Transverse colon (tissue), 4 donors: Measurements from ENCODE around the gene MYH16. TPM values are rescaled to one million over a fixed set of nuclear protein-coding genes. Genes with fewer than 3 reads are reported as not detected.

Experiments used
- DNase-seq: peaks from one replicate; pipeline ENCODE4 v3.0.0-alpha.2; 2019
- H3K27ac ChIP-seq, 4 donors: fragments of 200-600 bp; sonication (generic); 2 replicates each; pipeline ENCODE4 v1.5.1; 2016 to 2018; ENCODE audit warnings: inconsistent platforms in 4 of 4
- H3K27me3 ChIP-seq: fragments of 200-600 bp; sonication (generic); 2 replicates; pipeline ENCODE4 v1.5.1; 2017; ENCODE audit warnings: inconsistent platforms
- H3K36me3 ChIP-seq, 4 donors: fragments of 200-600 bp; sonication (generic); 2 replicates each; pipeline ENCODE4 v1.5.1; 2017 to 2019; ENCODE audit warnings: inconsistent platforms in 4 of 4
- H3K4me1 ChIP-seq, 4 donors: fragments of 200-600 bp; sonication (generic); 2 replicates each; pipeline ENCODE4 v1.5.1; 2017 to 2020; ENCODE audit warnings: inconsistent platforms in 4 of 4
- H3K4me3 ChIP-seq, 4 donors: fragments of 200-600 bp; sonication (generic); 1 replicate in 1 of 4; 2 replicates in 3 of 4; pipeline versions ENCODE4 v1.5.1 to v1.6.1; 2017 to 2019; ENCODE audit warnings: inconsistent platforms in 4 of 4
- H3K9me3 ChIP-seq, 2 donors: fragments of 200-600 bp; sonication (generic); 2 replicates each; pipeline ENCODE4 v1.5.1; 2017 to 2019; ENCODE audit warnings: inconsistent platforms in 2 of 2
- EP300 ChIP-seq: sonication (generic); formaldehyde crosslinking; IDR thresholded peaks from one replicate; pipeline ENCODE4 v1.6.1; 2017; ENCODE audit warnings: antibody characterized with exemption, low read depth
- POLR2A ChIP-seq: fragments of 450-650 bp; IDR thresholded peaks from one replicate; pipeline ENCODE4 v1.6.1; 2016; ENCODE audit warnings: antibody characterized with exemption, mild to moderate bottlenecking, moderate library complexity
- POLR2AphosphoS5 ChIP-seq, 3 donors: sonication (generic); formaldehyde crosslinking; IDR thresholded peaks; one replicate each; pipeline ENCODE4 v1.6.1; 2016; ENCODE audit warnings: antibody characterized with exemption in 3 of 3
- WGBS, 2 donors: methylation state at CpG; one replicate each; pipeline ENCODE4 v1.1.5; 2018; ENCODE audit warnings: low coverage in 1 of 2; 5-methylcytosine and 5-hydroxymethylcytosine counted together
- in situ Hi-C, 4 donors: fragments of 200-750 bp; cut with MboI; loops; one replicate each; pipeline versions ENCODE4 v1.15.0 to v1.15.1; 2017; ENCODE audit warnings: low sequenced_read_pairs in 3 of 4, low pct_ligation_motif_present in 1 of 4, low pct_unique_long_range_greater_than_20kb in 1 of 4
- intact Hi-C: fragments of 100-400 bp; cut with DNase I; formaldehyde crosslinking; loops from one replicate; pipeline ENCODE4 v1.15.1; 2023; ENCODE audit warnings: low total_unique reads
- total RNA-seq, 4 donors: library from RNA; depleted of rRNA; stranded (reverse); fragments of >200 nt; gene quantifications; one replicate each; pipeline ENCODE4 v1.1.0, GENCODE V29; 2016
- TF ChIP-seq, protein P1 (sequence below), 5 experiments: fragments of 200-600 bp in 3 of 5; fragments of 450-650 bp in 2 of 5; sonication (generic) in 3 of 5; IDR thresholded peaks; 1 replicate in 2 of 5; 2 replicates in 3 of 5; pipeline ENCODE4 v1.5.1; 2016 to 2017; ENCODE audit warnings: antibody characterized with exemption in 5 of 5, inconsistent platforms in 3 of 5, mild to moderate bottlenecking in 2 of 5, moderate library complexity in 1 of 5

MYH16 gene
- total RNA-seq, 4 donors from 2014 or later = not detected

GRCh38 chr7:99290980-99291607, 18.5 kb downstream of the MYH16 start:
- in situ Hi-C loops (no loop called here), intact Hi-C loops (no loop called here)
- WGBS, 2 donors = 40 to 61% methylated on average over 4 to 10 of the region's 10 CpGs
- TF ChIP-seq POLR2AphosphoS5 (IDR thresholded peaks at IDR 0.05) = no peak
- TF ChIP-seq POLR2A = no peak
- TF ChIP-seq, protein P1, sequence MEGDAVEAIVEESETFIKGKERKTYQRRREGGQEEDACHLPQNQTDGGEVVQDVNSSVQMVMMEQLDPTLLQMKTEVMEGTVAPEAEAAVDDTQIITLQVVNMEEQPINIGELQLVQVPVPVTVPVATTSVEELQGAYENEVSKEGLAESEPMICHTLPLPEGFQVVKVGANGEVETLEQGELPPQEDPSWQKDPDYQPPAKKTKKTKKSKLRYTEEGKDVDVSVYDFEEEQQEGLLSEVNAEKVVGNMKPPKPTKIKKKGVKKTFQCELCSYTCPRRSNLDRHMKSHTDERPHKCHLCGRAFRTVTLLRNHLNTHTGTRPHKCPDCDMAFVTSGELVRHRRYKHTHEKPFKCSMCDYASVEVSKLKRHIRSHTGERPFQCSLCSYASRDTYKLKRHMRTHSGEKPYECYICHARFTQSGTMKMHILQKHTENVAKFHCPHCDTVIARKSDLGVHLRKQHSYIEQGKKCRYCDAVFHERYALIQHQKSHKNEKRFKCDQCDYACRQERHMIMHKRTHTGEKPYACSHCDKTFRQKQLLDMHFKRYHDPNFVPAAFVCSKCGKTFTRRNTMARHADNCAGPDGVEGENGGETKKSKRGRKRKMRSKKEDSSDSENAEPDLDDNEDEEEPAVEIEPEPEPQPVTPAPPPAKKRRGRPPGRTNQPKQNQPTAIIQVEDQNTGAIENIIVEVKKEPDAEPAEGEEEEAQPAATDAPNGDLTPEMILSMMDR (IDR thresholded peaks at IDR 0.05) = no peak
- no peak for TF ChIP-seq EP300
- Histone ChIP-seq H3K4me3 (no peak overlapping the region), H3K36me3 (no peaks in the 10 kb centered on the region), H3K27me3 (no peaks in the 10 kb centered on the region), H3K4me1 (peaks cover 0 to 4% (median 0%) of the 10 kb centered on the region in 4 donors), H3K9me3 (no peaks in the 10 kb centered on the region), H3K27ac (no peak overlapping the region)
- peak; percentile 14 for DNase-seq

- in situ Hi-C loops (no loop called here), intact Hi-C loops (no loop called here)
- Histone ChIP-seq H3K4me1 (peaks cover 0 to 4% (median 0%) of the 10 kb centered on the region in 4 donors), H3K27me3 (no peaks in the 10 kb centered on the region), H3K36me3 (no peaks in the 10 kb centered on the region), H3K4me3 (no peak overlapping the region), H3K9me3 (no peaks in the 10 kb centered on the region), H3K27ac (no peak overlapping the region)
- no peak for DNase-seq
- TF ChIP-seq EP300 (no peak), POLR2AphosphoS5 (IDR thresholded peaks at IDR 0.05) (no peak), POLR2A (no peak)
- TF ChIP-seq, protein P1 (IDR thresholded peaks at IDR 0.05) = no peak
- WGBS, 2 donors = 92 to 97% methylated on average over 9 to 14 of the region's 14 CpGs
These were observed 19.5 kb downstream of the MYH16 start for GRCh38 chr7:99292127-99292526.

- no peak overlapping the region for H3K4me3 ChIP-seq
- H3K27ac ChIP-seq = no peak overlapping the region
- whole genome bisulfite sequencing, 2 donors = 96% methylated on average over 1 of the region's 1 CpG; no CpG with 5 or more reads in 1 of the 2 donors
- no peaks in the 10 kb centered on the region for H3K36me3 ChIP-seq
- TF ChIP-seq POLR2AphosphoS5 (IDR thresholded peaks at IDR 0.05) (no peak), POLR2A (no peak), EP300 (no peak)
- TF ChIP-seq, protein P1 (IDR thresholded peaks at IDR 0.05) = no peak
- H3K9me3 ChIP-seq = no peaks in the 10 kb centered on the region
- peaks cover 0 to 4% (median 0%) of the 10 kb centered on the region in 4 donors for H3K4me1 ChIP-seq
- no peak for DNase-seq
- intact Hi-C loops = no loop called here
- in situ Hi-C loops = no loop called here
- H3K27me3 ChIP-seq = no peaks in the 10 kb centered on the region
These were observed 20.5 kb downstream of the MYH16 start for GRCh38 chr7:99293167-99293566.

GRCh38 chr7:99293650-99294049, 21.0 kb downstream of the MYH16 start:
- peaks cover 0 to 4% (median 0%) of the 10 kb centered on the region in 4 donors for H3K4me1 ChIP-seq
- H3K4me3 ChIP-seq = no peak overlapping the region
- in situ Hi-C loops = no loop called here
- intact Hi-C loops = no loop called here
- no peak overlapping the region for H3K27ac ChIP-seq
- no peak for DNase-seq
- TF ChIP-seq EP300 (no peak), POLR2A (no peak), POLR2AphosphoS5 (IDR thresholded peaks at IDR 0.05) (no peak)
- TF ChIP-seq, protein P1 (IDR thresholded peaks at IDR 0.05) = no peak
- no peaks in the 10 kb centered on the region for H3K27me3 ChIP-seq
- H3K36me3 ChIP-seq = no peaks in the 10 kb centered on the region
- H3K9me3 ChIP-seq = no peaks in the 10 kb centered on the region
- WGBS, 2 donors = 29 to 59% methylated on average over 1 to 4 of the region's 4 CpGs
